NCI-H1105 (cell line): ENCODE measurements around the gene IFT122.
A peak's percentile ranks its signal among the peaks of the same experiment; 100 is the strongest.
"Not testable (repeated sequence)": the region's sequence is repeated elsewhere in the genome, so short reads cannot be mapped to it uniquely, and the experiment has no call there.

Experiments used
- DNase-seq: peaks from one replicate; lab custom pipeline; 2025; lab: John Stamatoyannopoulos, UW

IFT122 gene

GRCh38 chr3:129439817-129440617, at the start of gene IFT122, which contains the start of gene MBD4:
IFT122 (plus strand) TSS chr3:129440224; CDS start chr3:129440331, 107 bp downstream.
MBD4 (minus strand) TSS chr3:129439948; CDS start chr3:129439833, 115 bp downstream.
- peak; percentile 100 for DNase-seq

GRCh38 chr3:129391583-129391982, 48.4 kb upstream of the IFT122 start:
- not testable (repeated sequence) for DNase-seq

- not testable (repeated sequence) for DNase-seq
Observed at GRCh38 chr3:129392106-129392887, 47.7 kb upstream of the IFT122 start.

- no peak for DNase-seq
Observed at GRCh38 chr3:129393271-129393670, 46.8 kb upstream of the IFT122 start.

- not testable (repeated sequence) for DNase-seq
Observed at GRCh38 chr3:129393760-129394564, 46.1 kb upstream of the IFT122 start.

- DNase-seq, result no peak
Observed at GRCh38 chr3:129398803-129399144, 41.2 kb upstream of the IFT122 start.

GRCh38 chr3:129399145-129399894, 40.7 kb upstream of the IFT122 start:
- DNase-seq, result peak; percentile 96

GRCh38 chr3:129399895-129400357, 40.1 kb upstream of the IFT122 start:
- DNase-seq, result no peak

- no peak for DNase-seq
Observed at GRCh38 chr3:129402210-129402609, 37.8 kb upstream of the IFT122 start.

- no peak for DNase-seq
Observed at GRCh38 chr3:129402616-129403015, 37.4 kb upstream of the IFT122 start.

GRCh38 chr3:129403450-129403849, 36.6 kb upstream of the IFT122 start:
- no peak for DNase-seq

- DNase-seq, result no peak
Observed at GRCh38 chr3:129404130-129404529, 35.9 kb upstream of the IFT122 start.

GRCh38 chr3:129404610-129405009, 35.4 kb upstream of the IFT122 start:
- no peak for DNase-seq

- no peak for DNase-seq
Observed at GRCh38 chr3:129409541-129409940, 30.5 kb upstream of the IFT122 start.

GRCh38 chr3:129410971-129411370, 29.1 kb upstream of the IFT122 start:
- DNase-seq, result no peak

GRCh38 chr3:129412542-129413198, 27.4 kb upstream of the IFT122 start:
- DNase-seq, result no peak

- not testable (repeated sequence) for DNase-seq
Observed at GRCh38 chr3:129413238-129413637, 26.8 kb upstream of the IFT122 start.

- no peak for DNase-seq
Observed at GRCh38 chr3:129413687-129414506, 26.1 kb upstream of the IFT122 start.

GRCh38 chr3:129415378-129415777, 24.6 kb upstream of the IFT122 start:
- no peak for DNase-seq

GRCh38 chr3:129415830-129416229, 24.2 kb upstream of the IFT122 start:
- DNase-seq, result no peak
